ENCODE measurements around the gene SLC37A2.

Gene SLC37A2

GRCh38 chr11:125114518-125114917 is 51.4 kb downstream of the SLC37A2 start:
- no peaks in the 10 kb centered on the region for H3K36me3 ChIP-seq (ENCODE audit: insufficient read depth, low read length)
- no peak for DNase-seq (ENCODE audit: low read depth, low spot score)
- no peak overlapping the region for H3K9ac ChIP-seq (ENCODE audit: insufficient read length)
- H3K9me3 ChIP-seq (ENCODE audit: low read depth, low read length): no peaks in the 10 kb centered on the region
- H3K4me3 ChIP-seq: no peak overlapping the region
- no peak overlapping the region for H3K27ac ChIP-seq
- TF ChIP-seq POLR2AphosphoS5 (IDR thresholded peaks at IDR 0.05; ENCODE audit: borderline replicate concordance, low read depth, low read length): no peak
- TF ChIP-seq EZH2 (IDR thresholded peaks at IDR 0.05): no peak
- no peak for TF ChIP-seq FOXP2 (optimal IDR thresholded peaks at IDR 0.05; ENCODE audit: control extremely low read depth, extremely low read length, insufficient read depth)

- Histone ChIP-seq H3K4me3 (no peak overlapping the region), H3K36me3 (ENCODE audit: insufficient read depth, low read length) (no peaks in the 10 kb centered on the region), H3K9ac (ENCODE audit: insufficient read length) (no peak overlapping the region), H3K9me3 (ENCODE audit: low read depth, low read length) (no peaks in the 10 kb centered on the region), H3K27ac (no peak overlapping the region)
- no peak for DNase-seq (ENCODE audit: low read depth, low spot score)
- TF ChIP-seq FOXP2 (optimal IDR thresholded peaks at IDR 0.05; ENCODE audit: control extremely low read depth, extremely low read length, insufficient read depth) (no peak), EZH2 (IDR thresholded peaks at IDR 0.05) (no peak), POLR2AphosphoS5 (IDR thresholded peaks at IDR 0.05; ENCODE audit: borderline replicate concordance, low read depth, low read length) (no peak)
Measured at GRCh38 chr11:125117429-125117828, 54.3 kb downstream of the SLC37A2 start.

GRCh38 chr11:125123194-125123946 is 60.3 kb downstream of the SLC37A2 start:
- no peak overlapping the region for H3K9ac ChIP-seq (ENCODE audit: insufficient read length)
- DNase-seq (ENCODE audit: low read depth, low spot score): no peak

GRCh38 chr11:125123947-125124617 is 61.0 kb downstream of the SLC37A2 start:
- no peak overlapping the region for H3K9ac ChIP-seq (ENCODE audit: insufficient read length)
- no peak overlapping the region for H3K27ac ChIP-seq
- no peak for TF ChIP-seq FOXP2 (optimal IDR thresholded peaks at IDR 0.05; ENCODE audit: control extremely low read depth, extremely low read length, insufficient read depth)
- TF ChIP-seq POLR2AphosphoS5 (IDR thresholded peaks at IDR 0.05; ENCODE audit: borderline replicate concordance, low read depth, low read length): no peak; the same call in 1 of the 2 replicates
- no peak for TF ChIP-seq EZH2 (IDR thresholded peaks at IDR 0.05)
- H3K9me3 ChIP-seq (ENCODE audit: low read depth, low read length): no peaks in the 10 kb centered on the region
- no peaks in the 10 kb centered on the region for H3K36me3 ChIP-seq (ENCODE audit: insufficient read depth, low read length)
- peak; percentile 42 for DNase-seq (ENCODE audit: low read depth, low spot score)
- H3K4me3 ChIP-seq: peak overlapping the region; percentile 46

More at GRCh38 chr11:125123194-125123946, 60.3 kb downstream of the SLC37A2 start:
- Histone ChIP-seq H3K36me3 (ENCODE audit: insufficient read depth, low read length) (no peaks in the 10 kb centered on the region), H3K4me3 (peak overlapping the region; percentile 46), H3K9me3 (ENCODE audit: low read depth, low read length) (no peaks in the 10 kb centered on the region), H3K27ac (no peak overlapping the region)
- TF ChIP-seq FOXP2 (optimal IDR thresholded peaks at IDR 0.05; ENCODE audit: control extremely low read depth, extremely low read length, insufficient read depth) (no peak), EZH2 (IDR thresholded peaks at IDR 0.05) (no peak), POLR2AphosphoS5 (IDR thresholded peaks at IDR 0.05; ENCODE audit: borderline replicate concordance, low read depth, low read length) (no peak)

GRCh38 chr11:125124618-125124992 is 61.5 kb downstream of the SLC37A2 start:
- H3K9me3 ChIP-seq (ENCODE audit: low read depth, low read length): no peaks in the 10 kb centered on the region
- no peaks in the 10 kb centered on the region for H3K36me3 ChIP-seq (ENCODE audit: insufficient read depth, low read length)
- no peak for DNase-seq (ENCODE audit: low read depth, low spot score)
- H3K4me3 ChIP-seq: no peak overlapping the region
- no peak for TF ChIP-seq FOXP2 (optimal IDR thresholded peaks at IDR 0.05; ENCODE audit: control extremely low read depth, extremely low read length, insufficient read depth)
- no peak for TF ChIP-seq EZH2 (IDR thresholded peaks at IDR 0.05)
- no peak for TF ChIP-seq POLR2AphosphoS5 (IDR thresholded peaks at IDR 0.05; ENCODE audit: borderline replicate concordance, low read depth, low read length)
- no peak overlapping the region for H3K9ac ChIP-seq (ENCODE audit: insufficient read length)
- H3K27ac ChIP-seq: no peak overlapping the region

- no peak overlapping the region for H3K9ac ChIP-seq (ENCODE audit: insufficient read length)
- DNase-seq (ENCODE audit: low read depth, low spot score): no peak
- no peaks in the 10 kb centered on the region for H3K9me3 ChIP-seq (ENCODE audit: low read depth, low read length)
- TF ChIP-seq POLR2AphosphoS5 (IDR thresholded peaks at IDR 0.05; ENCODE audit: borderline replicate concordance, low read depth, low read length): no peak
- TF ChIP-seq FOXP2 (optimal IDR thresholded peaks at IDR 0.05; ENCODE audit: control extremely low read depth, extremely low read length, insufficient read depth): no peak
- TF ChIP-seq EZH2 (IDR thresholded peaks at IDR 0.05): no peak
- H3K4me3 ChIP-seq: no peak overlapping the region
- H3K27ac ChIP-seq: no peak overlapping the region
- H3K36me3 ChIP-seq (ENCODE audit: insufficient read depth, low read length): no peaks in the 10 kb centered on the region
Measured at GRCh38 chr11:125128450-125128849, 65.3 kb downstream of the SLC37A2 start.

- no peak for DNase-seq (ENCODE audit: low read depth, low spot score)
- no peak overlapping the region for H3K4me3 ChIP-seq
- no peak for TF ChIP-seq EZH2 (IDR thresholded peaks at IDR 0.05)
- no peak for TF ChIP-seq POLR2AphosphoS5 (IDR thresholded peaks at IDR 0.05; ENCODE audit: borderline replicate concordance, low read depth, low read length)
- TF ChIP-seq FOXP2 (optimal IDR thresholded peaks at IDR 0.05; ENCODE audit: control extremely low read depth, extremely low read length, insufficient read depth): no peak
Measured at GRCh38 chr11:125129316-125129993, 66.3 kb downstream of the SLC37A2 start.

GRCh38 chr11:125132071-125132470 is 69.0 kb downstream of the SLC37A2 start:
- Histone ChIP-seq H3K9me3 (ENCODE audit: low read depth, low read length) (no peaks in the 10 kb centered on the region), H3K9ac (ENCODE audit: insufficient read length) (no peak overlapping the region), H3K27ac (no peak overlapping the region), H3K4me3 (no peak overlapping the region), H3K36me3 (ENCODE audit: insufficient read depth, low read length) (no peaks in the 10 kb centered on the region)
- TF ChIP-seq POLR2AphosphoS5 (IDR thresholded peaks at IDR 0.05; ENCODE audit: borderline replicate concordance, low read depth, low read length): no peak
- TF ChIP-seq EZH2 (IDR thresholded peaks at IDR 0.05): no peak
- no peak for TF ChIP-seq FOXP2 (optimal IDR thresholded peaks at IDR 0.05; ENCODE audit: control extremely low read depth, extremely low read length, insufficient read depth)
- no peak for DNase-seq (ENCODE audit: low read depth, low spot score)

More at GRCh38 chr11:125129316-125129993, 66.3 kb downstream of the SLC37A2 start:
- Histone ChIP-seq H3K27ac (no peak overlapping the region), H3K9ac (ENCODE audit: insufficient read length) (no peak overlapping the region), H3K9me3 (ENCODE audit: low read depth, low read length) (no peaks in the 10 kb centered on the region), H3K36me3 (ENCODE audit: insufficient read depth, low read length) (no peaks in the 10 kb centered on the region)
